ENCODE results near the gene PYCR2. TPM values are rescaled to one million over a fixed set of nuclear protein-coding genes. Genes with fewer than 3 reads are reported as not detected.

Gene PYCR2
- total RNA-seq, 1 experiment from 2014 or later, result 104 TPM

- Mint-ChIP-seq H3K4me3 (no peak overlapping the region), H3K4me1 (peaks cover 5 to 10% of the 10 kb centered on the region in 2 experiments), H3K36me3 (ENCODE audit: insufficient read depth in 1 of 3, low read depth in 3 of 3) (peaks cover 44 to 60% (median 55%) of the 10 kb centered on the region in 3 experiments; a peak in 6 of 7 replicates), H3K27me3 (ENCODE audit: low read depth) (no peaks in the 10 kb centered on the region), H3K9me3 (no peaks in the 10 kb centered on the region), H3K27ac (no peak overlapping the region; a peak in 1 of 7 replicates)
- Histone ChIP-seq H3K23ac (ENCODE audit: insufficient read length, low read depth, low read length) (no peak overlapping the region), H2AK5ac (ENCODE audit: insufficient read length, low read length) (no peak overlapping the region), H2BK120ac (ENCODE audit: low read depth, low read length, poor library complexity, severe bottlenecking) (no peak overlapping the region), H4K8ac (replicated peaks; ENCODE audit: insufficient read length, low read depth, low read length) (no peak overlapping the region), H3K14ac (ENCODE audit: insufficient read depth, low read length) (no peak overlapping the region), H2BK5ac (ENCODE audit: insufficient read length, low read length) (no peak overlapping the region), H2BK12ac (ENCODE audit: insufficient read length, low read depth, low read length) (no peak overlapping the region), H3K27me3 (ENCODE audit: insufficient read depth, low read length) (no peaks in the 10 kb centered on the region), H3K79me1 (ENCODE audit: insufficient read depth, low read depth, low read length, poor library complexity, severe bottlenecking) (no peaks in the 10 kb centered on the region), H4K20me1 (ENCODE audit: control insufficient read depth, insufficient read depth, insufficient read length) (no peaks in the 10 kb centered on the region), H4K91ac (ENCODE audit: insufficient read length, low read depth, low read length) (no peak overlapping the region), H3K4me2 (ENCODE audit: insufficient read depth, insufficient read length, low read length) (no peak overlapping the region), H3K4ac (ENCODE audit: low read depth, low read length) (no peak overlapping the region), H4K5ac (ENCODE audit: insufficient read length, low read depth, low read length) (no peak overlapping the region), H3K4me1 (ENCODE audit: insufficient read depth, low read length) (no peaks in the 10 kb centered on the region), H3K9me3 (ENCODE audit: control insufficient read depth, low read depth, low read length) (no peaks in the 10 kb centered on the region), H3K9ac (ENCODE audit: extremely low read depth, insufficient read length, low read length) (no peak overlapping the region), H3K18ac (ENCODE audit: insufficient read length, low read depth, low read length) (no peak overlapping the region), H3K79me2 (ENCODE audit: insufficient read depth, low read length) (peaks cover 3% of the 10 kb centered on the region; the same call in 1 of the 2 replicates), H2BK20ac (ENCODE audit: low read depth, low read length, poor library complexity, severe bottlenecking) (no peak overlapping the region), H3T11ph (ENCODE audit: low read length) (no peak overlapping the region), H3K56ac (ENCODE audit: insufficient read length, low read depth, low read length) (no peak overlapping the region), H3K23me2 (ENCODE audit: insufficient read length, low read depth, low read length, poor library complexity, severe bottlenecking) (no peaks in the 10 kb centered on the region), H2AFZ (ENCODE audit: low read length) (no peak overlapping the region), H3K27ac (ENCODE audit: insufficient read length, low read depth, low read length) (no peak overlapping the region), H2BK15ac (ENCODE audit: low read depth, low read length) (no peak overlapping the region)
- no CpG with 5 or more reads among the region's 4 CpGs for WGBS (ENCODE audit: extremely low coverage, insufficient read length, low lambda C conversion rate)
- DNase-seq, result no peak
- TF ChIP-seq CTCF (conservative IDR thresholded peaks at IDR 0.05), result no peak
Observed at GRCh38 chr1:225918280-225918679, 5.8 kb downstream of the PYCR2 start.
